Stomach (tissue), 4 donors: ENCODE data around the gene DYNLT5.

Source experiments
- EP300 ChIP-seq: sonication (generic); formaldehyde crosslinking; IDR thresholded peaks from one replicate; pipeline ENCODE4 v1.6.1; 2017; ENCODE audit warnings: antibody characterized with exemption
- POLR2A ChIP-seq, 4 donors: fragments of 450-650 bp; IDR thresholded peaks; one replicate each; pipeline ENCODE4 v1.6.1; 2016; ENCODE audit warnings: antibody characterized with exemption in 4 of 4, control low read depth in 2 of 4, mild to moderate bottlenecking in 1 of 4, moderate library complexity in 1 of 4
- POLR2AphosphoS5 ChIP-seq, 3 donors: sonication (generic); formaldehyde crosslinking; IDR thresholded peaks; one replicate each; pipeline ENCODE4 v1.6.1; 2016; ENCODE audit warnings: antibody characterized with exemption in 3 of 3
- TF ChIP-seq, protein P1 (sequence below), 7 experiments: fragments of 450-650 bp in 4 of 7; fragments of 200-600 bp in 3 of 7; sonication (generic) in 3 of 7; IDR thresholded peaks; one replicate each; pipeline ENCODE4 v1.5.1; 2016 to 2019; ENCODE audit warnings: antibody characterized with exemption in 7 of 7, control low read depth in 2 of 7, mild to moderate bottlenecking in 1 of 7

GRCh38 chr1:66768965-66769364, 16.7 kb downstream of the DYNLT5 start:
- TF ChIP-seq, protein P1, sequence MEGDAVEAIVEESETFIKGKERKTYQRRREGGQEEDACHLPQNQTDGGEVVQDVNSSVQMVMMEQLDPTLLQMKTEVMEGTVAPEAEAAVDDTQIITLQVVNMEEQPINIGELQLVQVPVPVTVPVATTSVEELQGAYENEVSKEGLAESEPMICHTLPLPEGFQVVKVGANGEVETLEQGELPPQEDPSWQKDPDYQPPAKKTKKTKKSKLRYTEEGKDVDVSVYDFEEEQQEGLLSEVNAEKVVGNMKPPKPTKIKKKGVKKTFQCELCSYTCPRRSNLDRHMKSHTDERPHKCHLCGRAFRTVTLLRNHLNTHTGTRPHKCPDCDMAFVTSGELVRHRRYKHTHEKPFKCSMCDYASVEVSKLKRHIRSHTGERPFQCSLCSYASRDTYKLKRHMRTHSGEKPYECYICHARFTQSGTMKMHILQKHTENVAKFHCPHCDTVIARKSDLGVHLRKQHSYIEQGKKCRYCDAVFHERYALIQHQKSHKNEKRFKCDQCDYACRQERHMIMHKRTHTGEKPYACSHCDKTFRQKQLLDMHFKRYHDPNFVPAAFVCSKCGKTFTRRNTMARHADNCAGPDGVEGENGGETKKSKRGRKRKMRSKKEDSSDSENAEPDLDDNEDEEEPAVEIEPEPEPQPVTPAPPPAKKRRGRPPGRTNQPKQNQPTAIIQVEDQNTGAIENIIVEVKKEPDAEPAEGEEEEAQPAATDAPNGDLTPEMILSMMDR (IDR thresholded peaks at IDR 0.05), result no peak
- TF ChIP-seq POLR2A (IDR thresholded peaks at IDR 0.05) (no peak), POLR2AphosphoS5 (IDR thresholded peaks at IDR 0.05) (no peak), EP300 (no peak)
